GM19467 (cell line): ENCODE data around the gene EVI5.
A peak's percentile ranks its signal among the peaks of the same experiment; 100 is the strongest.

ENCODE experiments used
- ATAC-seq: cut with Tn5 transposase; IDR thresholded peaks from one replicate; pipeline ENCODE4 v1.9.1; 2021; ENCODE audit warnings: mild to moderate bottlenecking, moderate library complexity; ENCODE audit not compliant: unreplicated experiment

The EVI5 gene

GRCh38 chr1:92784639-92785500 is at the start of gene EVI5:
TSS of gene EVI5 (minus strand) at chr1:92785108. CDS start at chr1:92736546, 48,562 bp downstream.
- ATAC-seq = peak; percentile 94

GRCh38 chr1:92834617-92835016 is 49.7 kb upstream of the EVI5 start:
- no peak for ATAC-seq

GRCh38 chr1:92833840-92834239 is 48.9 kb upstream of the EVI5 start:
- no peak for ATAC-seq

GRCh38 chr1:92832537-92833114 is 47.7 kb upstream of the EVI5 start:
- ATAC-seq = no peak

GRCh38 chr1:92831762-92832536 is 47.0 kb upstream of the EVI5 start, which contains the start of gene RPL5:
TSS of gene RPL5 (plus strand) at chr1:92832040. CDS start at chr1:92832115, 75 bp downstream.
- peak; percentile 84 for ATAC-seq

GRCh38 chr1:92831368-92831761 is 46.5 kb upstream of the EVI5 start:
- no peak for ATAC-seq

GRCh38 chr1:92826792-92827191 is 41.9 kb upstream of the EVI5 start:
- ATAC-seq = no peak

GRCh38 chr1:92822879-92823278 is 38.0 kb upstream of the EVI5 start:
- ATAC-seq = no peak

GRCh38 chr1:92820551-92820950 is 35.6 kb upstream of the EVI5 start:
- no peak for ATAC-seq

GRCh38 chr1:92820024-92820423 is 35.1 kb upstream of the EVI5 start:
- no peak for ATAC-seq

GRCh38 chr1:92817986-92818764 is 33.3 kb upstream of the EVI5 start:
- peak; percentile 53 for ATAC-seq

- no peak for ATAC-seq
These were observed 32.3 kb upstream of the EVI5 start for GRCh38 chr1:92817137-92817697.

- no peak for ATAC-seq
These were observed 31.8 kb upstream of the EVI5 start for GRCh38 chr1:92816732-92817131.

GRCh38 chr1:92808381-92808780 is 23.5 kb upstream of the EVI5 start:
- no peak for ATAC-seq

- ATAC-seq = no peak
These were observed 20.3 kb upstream of the EVI5 start for GRCh38 chr1:92805216-92805615.

- ATAC-seq = peak; percentile 58
These were observed 19.9 kb upstream of the EVI5 start for GRCh38 chr1:92804721-92805201.

- no peak for ATAC-seq
These were observed 18.4 kb upstream of the EVI5 start for GRCh38 chr1:92803140-92803887.

- no peak for ATAC-seq
These were observed 13.1 kb upstream of the EVI5 start for GRCh38 chr1:92797961-92798360.

- ATAC-seq = no peak
These were observed 12.4 kb upstream of the EVI5 start for GRCh38 chr1:92797297-92797696.

GRCh38 chr1:92795166-92795565 is 10.3 kb upstream of the EVI5 start:
- ATAC-seq = no peak
